ENCODE data around the gene FLT3. TPM values are rescaled to one million over a fixed set of nuclear protein-coding genes. Genes with fewer than 3 reads are reported as not detected.

FLT3 gene
- total RNA-seq, 2 experiments from 2014 or later = not detected

Other genes with a start within 250 kb of the FLT3 start
- not detected for gene PDX1, start 180.6 kb downstream of the FLT3 start, total RNA-seq
- not detected for gene CDX2, start 131.3 kb downstream of the FLT3 start, total RNA-seq
- not detected for gene URAD, start 111.9 kb downstream of the FLT3 start, total RNA-seq
- gene PAN3, start 38.0 kb upstream of the FLT3 start, total RNA-seq = 10 to 100 TPM; 28.8 to 29.7 TPM